KOPT-K1 (cell line): ENCODE measurements around the gene CNOT6L.

Source experiments
- H3K27ac ChIP-seq: fragments of 200-600 bp; sonication (generic); 2 replicates; pipeline ENCODE4 v1.5.1; 2016; ENCODE audit warnings: antibody characterized with exemption, mild to moderate bottlenecking, low read depth, low read length; ENCODE audit not compliant: poor library complexity, severe bottlenecking
- H3K36me3 ChIP-seq: fragments of 200-600 bp; sonication (generic); 2 replicates; pipeline ENCODE4 v1.5.1; 2017; ENCODE audit warnings: antibody characterized with exemption, mild to moderate bottlenecking, low read length, moderate library complexity; ENCODE audit not compliant: insufficient read depth
- H3K9me3 ChIP-seq: fragments of 200-600 bp; sonication (generic); 2 replicates; pipeline ENCODE4 v1.5.1; 2017; ENCODE audit warnings: antibody characterized with exemption, low read length, mild to moderate bottlenecking; ENCODE audit not compliant: insufficient read depth, poor library complexity, severe bottlenecking

The CNOT6L gene

GRCh38 chr4:77692847-77693432 lies 126.2 kb downstream of the CNOT6L start:
- H3K27ac ChIP-seq, result no peak overlapping the region
- H3K9me3 ChIP-seq, result no peaks in the 10 kb centered on the region
- no peaks in the 10 kb centered on the region for H3K36me3 ChIP-seq

- Histone ChIP-seq H3K27ac (no peak overlapping the region), H3K36me3 (no peaks in the 10 kb centered on the region), H3K9me3 (no peaks in the 10 kb centered on the region)
Measured at GRCh38 chr4:77681792-77682191, 137.4 kb downstream of the CNOT6L start.

- Histone ChIP-seq H3K36me3 (no peaks in the 10 kb centered on the region), H3K9me3 (no peaks in the 10 kb centered on the region), H3K27ac (no peak overlapping the region)
Measured at GRCh38 chr4:77676842-77677241, 142.3 kb downstream of the CNOT6L start.

GRCh38 chr4:77671051-77671450 lies 148.1 kb downstream of the CNOT6L start:
- Histone ChIP-seq H3K27ac (no peak overlapping the region), H3K9me3 (no peaks in the 10 kb centered on the region), H3K36me3 (no peaks in the 10 kb centered on the region)

- H3K36me3 ChIP-seq, result no peaks in the 10 kb centered on the region
- H3K9me3 ChIP-seq, result no peaks in the 10 kb centered on the region
- no peak overlapping the region for H3K27ac ChIP-seq
Measured at GRCh38 chr4:77669946-77670590, 149.1 kb downstream of the CNOT6L start.

GRCh38 chr4:77665381-77666069 lies 153.6 kb downstream of the CNOT6L start:
- Histone ChIP-seq H3K9me3 (no peaks in the 10 kb centered on the region), H3K36me3 (no peaks in the 10 kb centered on the region), H3K27ac (no peak overlapping the region)
